Esophagus squamous epithelium (tissue), 4 donors: ENCODE measurements around the gene AIFM1.

ENCODE experiments used
- POLR2A ChIP-seq, 4 donors: fragments of 450-650 bp; IDR thresholded peaks; one replicate each; pipeline ENCODE4 v1.6.1; 2017; ENCODE audit warnings: antibody characterized with exemption in 4 of 4, mild to moderate bottlenecking in 4 of 4, moderate library complexity in 3 of 4
- TF ChIP-seq, protein P1 (sequence below), 6 experiments: fragments of 450-650 bp in 4 of 6; fragments of 200-600 bp in 2 of 6; sonication (generic) in 2 of 6; IDR thresholded peaks; one replicate each; pipeline ENCODE4 v1.5.1; 2016 to 2019; ENCODE audit warnings: antibody characterized with exemption in 6 of 6, mild to moderate bottlenecking in 4 of 6, moderate library complexity in 4 of 6

DNA sequence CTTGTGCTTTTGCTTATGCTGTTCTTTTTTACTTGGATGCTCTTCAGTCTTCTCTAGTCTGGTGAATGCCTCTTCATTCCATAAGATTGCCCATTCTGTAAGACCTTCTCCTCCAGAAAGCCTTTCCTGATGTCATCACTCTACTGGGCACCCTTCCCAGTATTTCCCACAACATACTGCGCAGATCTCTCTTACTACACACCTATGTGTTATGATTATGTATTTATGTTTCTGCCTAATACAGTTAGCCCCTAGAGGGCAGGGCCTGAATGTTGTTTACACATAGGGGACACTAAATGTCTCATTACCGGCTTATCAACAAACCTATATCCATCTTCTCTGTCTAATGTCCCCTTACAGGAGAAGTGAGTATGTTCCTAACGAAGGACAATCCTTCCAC, 21.1 kb downstream of the AIFM1 start:
- no peak for TF ChIP-seq POLR2A (IDR thresholded peaks at IDR 0.05)
- TF ChIP-seq, protein P1, sequence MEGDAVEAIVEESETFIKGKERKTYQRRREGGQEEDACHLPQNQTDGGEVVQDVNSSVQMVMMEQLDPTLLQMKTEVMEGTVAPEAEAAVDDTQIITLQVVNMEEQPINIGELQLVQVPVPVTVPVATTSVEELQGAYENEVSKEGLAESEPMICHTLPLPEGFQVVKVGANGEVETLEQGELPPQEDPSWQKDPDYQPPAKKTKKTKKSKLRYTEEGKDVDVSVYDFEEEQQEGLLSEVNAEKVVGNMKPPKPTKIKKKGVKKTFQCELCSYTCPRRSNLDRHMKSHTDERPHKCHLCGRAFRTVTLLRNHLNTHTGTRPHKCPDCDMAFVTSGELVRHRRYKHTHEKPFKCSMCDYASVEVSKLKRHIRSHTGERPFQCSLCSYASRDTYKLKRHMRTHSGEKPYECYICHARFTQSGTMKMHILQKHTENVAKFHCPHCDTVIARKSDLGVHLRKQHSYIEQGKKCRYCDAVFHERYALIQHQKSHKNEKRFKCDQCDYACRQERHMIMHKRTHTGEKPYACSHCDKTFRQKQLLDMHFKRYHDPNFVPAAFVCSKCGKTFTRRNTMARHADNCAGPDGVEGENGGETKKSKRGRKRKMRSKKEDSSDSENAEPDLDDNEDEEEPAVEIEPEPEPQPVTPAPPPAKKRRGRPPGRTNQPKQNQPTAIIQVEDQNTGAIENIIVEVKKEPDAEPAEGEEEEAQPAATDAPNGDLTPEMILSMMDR (IDR thresholded peaks at IDR 0.05), result no peak
